Limb (tissue), 2 donors: ENCODE data around the gene KCNK7.
"Not testable (repeated sequence)": the region's sequence is repeated elsewhere in the genome, so short reads cannot be mapped to it uniquely, and the experiment has no call there.

ENCODE experiments used
- DNase-seq, 2 donors: peaks; one replicate each; pipeline ENCODE4 v3.0.0-alpha.2; 2016; ENCODE audit errors: extremely low spot score in 2 of 2

KCNK7 gene

GRCh38 chr11:65574811-65575567, 20.6 kb downstream of the KCNK7 start:
- no peak for DNase-seq

GRCh38 chr11:65574109-65574810, 21.3 kb downstream of the KCNK7 start:
- peak; percentile 88 to 95 for DNase-seq

- DNase-seq = no peak
These were observed 22.1 kb downstream of the KCNK7 start for GRCh38 chr11:65573391-65574079.

GRCh38 chr11:65572356-65573051, 23.1 kb downstream of the KCNK7 start, which contains the start of gene FAM89B:
TSS of gene FAM89B (plus strand) at chr11:65572538. CDS start at chr11:65572670, 132 bp downstream.
- peak; percentile 91 to 94 for DNase-seq

GRCh38 chr11:65571940-65572339, 23.7 kb downstream of the KCNK7 start:
- DNase-seq = no peak

GRCh38 chr11:65571420-65571819, 24.2 kb downstream of the KCNK7 start:
- DNase-seq = no peak

GRCh38 chr11:65569973-65570918, 25.4 kb downstream of the KCNK7 start, which contains the start of gene ZNRD2:
TSS of gene ZNRD2 (plus strand) at chr11:65570477. CDS start at chr11:65570492, 15 bp downstream.
- DNase-seq = peak; percentile 95 to 97

- DNase-seq = no peak
These were observed 26.2 kb downstream of the KCNK7 start for GRCh38 chr11:65569164-65569972.

GRCh38 chr11:65565624-65566453, 29.8 kb downstream of the KCNK7 start:
- no peak for DNase-seq

- DNase-seq = not testable (repeated sequence)
These were observed 30.6 kb downstream of the KCNK7 start for GRCh38 chr11:65564879-65565559.

- no peak for DNase-seq
These were observed 32.0 kb downstream of the KCNK7 start for GRCh38 chr11:65563601-65564000.

GRCh38 chr11:65562788-65563187, 32.8 kb downstream of the KCNK7 start:
- DNase-seq = no peak

GRCh38 chr11:65562020-65562419, 33.6 kb downstream of the KCNK7 start:
- no peak for DNase-seq

GRCh38 chr11:65560555-65561418, 34.8 kb downstream of the KCNK7 start:
- no peak for DNase-seq

- DNase-seq = no peak
These were observed 35.6 kb downstream of the KCNK7 start for GRCh38 chr11:65559951-65560537.

- no peak for DNase-seq
These were observed 36.1 kb downstream of the KCNK7 start for GRCh38 chr11:65559535-65559934.
